ENCODE data around the gene ARGFX. TPM values are rescaled to one million over a fixed set of nuclear protein-coding genes. Genes with fewer than 3 reads are reported as not detected.
A peak's percentile ranks its signal among the peaks of the same experiment; 100 is the strongest.

ARGFX gene
- total RNA-seq, 2 donors from 2014 or later = not detected

GRCh38 chr3:121542924-121543323, 24.8 kb upstream of the ARGFX start:
- H3K4me3 ChIP-seq = no peak overlapping the region
- intact Hi-C loops (cut with DNase I) = loop anchor here (10.0 kb wide), 1 partner anchor 202 kb away; the partner anchor contains the start of gene GOLGB1
- no peaks in the 10 kb centered on the region for H3K36me3 ChIP-seq
- H3K27me3 ChIP-seq (replicated peaks; ENCODE audit: insufficient read depth) = no peaks in the 10 kb centered on the region
- H3K4me1 ChIP-seq (replicated peaks) = no peaks in the 10 kb centered on the region
- no peaks in the 10 kb centered on the region for H3K9me3 ChIP-seq
- TF ChIP-seq POLR2A (IDR thresholded peaks at IDR 0.05) = no peak
- no peak for TF ChIP-seq CTCF (IDR thresholded peaks at IDR 0.05)
- TF ChIP-seq POLR2AphosphoS5 (IDR thresholded peaks at IDR 0.05) = no peak
- no peak overlapping the region for H3K27ac ChIP-seq
- DNase-seq (ENCODE audit: low spot score) = no peak

- DNase-seq (ENCODE audit: low spot score) = no peak
- Histone ChIP-seq H3K36me3 (no peaks in the 10 kb centered on the region), H3K27ac (no peak overlapping the region), H3K4me3 (peak overlapping the region; percentile 40 to 46), H3K27me3 (replicated peaks; ENCODE audit: insufficient read depth) (no peaks in the 10 kb centered on the region), H3K9me3 (no peaks in the 10 kb centered on the region), H3K4me1 (replicated peaks) (no peaks in the 10 kb centered on the region)
- no peak for TF ChIP-seq CTCF (IDR thresholded peaks at IDR 0.05)
- TF ChIP-seq POLR2A (IDR thresholded peaks at IDR 0.05) = no peak
- no peak for TF ChIP-seq POLR2AphosphoS5 (IDR thresholded peaks at IDR 0.05)
- WGBS = 3% methylated on average over 18 of the region's 18 CpGs
- intact Hi-C loops (cut with DNase I) = loop anchor here (5.0 to 10.0 kb wide), 6 partner anchors 47 to 1482 kb away; partner anchors contain the start of genes FBXO40, GOLGB1 and SEMA5B
These were observed 22.6 kb upstream of the ARGFX start for GRCh38 chr3:121545049-121545573.

- Histone ChIP-seq H3K36me3 (no peaks in the 10 kb centered on the region), H3K4me3 (peak within 1 kb of the TSS; percentile 40 to 46), H3K9me3 (no peaks in the 10 kb centered on the region), H3K27ac (peak within 1 kb of the TSS; percentile 18 to 58), H3K27me3 (replicated peaks; ENCODE audit: insufficient read depth) (no peaks in the 10 kb centered on the region), H3K4me1 (replicated peaks) (no peaks in the 10 kb centered on the region)
- DNase-seq (ENCODE audit: low spot score) = peak; percentile 90
- intact Hi-C loops (cut with DNase I) = loop anchor here (5.0 to 10.0 kb wide), 6 partner anchors 46 to 1481 kb away; partner anchors contain the start of genes FBXO40, GOLGB1 and SEMA5B
- under 1% methylated on average over 37 of the region's 42 CpGs for WGBS
- TF ChIP-seq POLR2AphosphoS5 (IDR thresholded peaks at IDR 0.05) = peak; percentile 95
- no peak for TF ChIP-seq POLR2A (IDR thresholded peaks at IDR 0.05)
- TF ChIP-seq CTCF (IDR thresholded peaks at IDR 0.05) = peak in 1 of 4 experiments; percentile 9
These were observed 21.9 kb upstream of the ARGFX start, which contains the start of gene POLQ for GRCh38 chr3:121545574-121546455. TSS of gene POLQ (minus strand) at chr3:121545988. CDS start at chr3:121545877, 111 bp downstream.

- Histone ChIP-seq H3K27me3 (replicated peaks; ENCODE audit: insufficient read depth) (no peaks in the 10 kb centered on the region), H3K27ac (no peak overlapping the region), H3K9me3 (no peaks in the 10 kb centered on the region), H3K4me3 (no peak overlapping the region), H3K4me1 (replicated peaks) (no peaks in the 10 kb centered on the region), H3K36me3 (no peaks in the 10 kb centered on the region)
- no peak for TF ChIP-seq POLR2AphosphoS5 (IDR thresholded peaks at IDR 0.05)
- TF ChIP-seq POLR2A (IDR thresholded peaks at IDR 0.05) = no peak
- no peak for TF ChIP-seq CTCF (IDR thresholded peaks at IDR 0.05)
- intact Hi-C loops (cut with DNase I) = no loop called here
- DNase-seq (ENCODE audit: low spot score) = no peak
- WGBS = 63% methylated on average over 4 of the region's 4 CpGs
These were observed 15.4 kb upstream of the ARGFX start for GRCh38 chr3:121552379-121552778.

All from prostate gland (tissue), 2 donors.